22Rv1 (cell line): Measurements from ENCODE around the gene SLC35F4.

Experiments
- ZFX ChIP-seq: fragments of 450-650 bp; IDR thresholded peaks from 2 replicates; pipeline ENCODE4 v1.6.1; 2017; ENCODE audit warnings: antibody characterized with exemption, borderline replicate concordance
- TF ChIP-seq, protein P1 (sequence below): fragments of 450-650 bp; IDR thresholded peaks from 2 replicates; pipeline ENCODE4 v1.5.1; 2017; ENCODE audit warnings: mild to moderate bottlenecking

DNA sequence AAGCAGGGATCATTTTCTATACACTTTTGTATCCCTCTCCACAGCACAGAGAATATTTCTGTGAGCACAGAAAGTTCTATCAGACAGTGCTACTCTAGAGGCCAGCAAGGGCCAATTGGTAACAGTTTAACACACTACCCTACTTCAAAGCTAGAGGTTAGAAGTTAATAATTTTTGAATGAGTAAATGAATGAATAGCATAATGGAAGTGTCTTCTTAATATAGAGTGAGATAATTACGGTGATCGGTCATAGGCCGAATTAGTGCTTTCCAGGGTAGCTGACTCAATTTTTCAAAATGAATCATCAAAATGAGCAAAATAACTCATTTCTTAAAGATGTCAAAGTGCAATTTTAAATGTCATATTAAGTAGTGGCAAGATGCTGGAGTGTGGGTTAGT is 305.2 kb downstream of the SLC35F4 start:
- TF ChIP-seq, protein P1, sequence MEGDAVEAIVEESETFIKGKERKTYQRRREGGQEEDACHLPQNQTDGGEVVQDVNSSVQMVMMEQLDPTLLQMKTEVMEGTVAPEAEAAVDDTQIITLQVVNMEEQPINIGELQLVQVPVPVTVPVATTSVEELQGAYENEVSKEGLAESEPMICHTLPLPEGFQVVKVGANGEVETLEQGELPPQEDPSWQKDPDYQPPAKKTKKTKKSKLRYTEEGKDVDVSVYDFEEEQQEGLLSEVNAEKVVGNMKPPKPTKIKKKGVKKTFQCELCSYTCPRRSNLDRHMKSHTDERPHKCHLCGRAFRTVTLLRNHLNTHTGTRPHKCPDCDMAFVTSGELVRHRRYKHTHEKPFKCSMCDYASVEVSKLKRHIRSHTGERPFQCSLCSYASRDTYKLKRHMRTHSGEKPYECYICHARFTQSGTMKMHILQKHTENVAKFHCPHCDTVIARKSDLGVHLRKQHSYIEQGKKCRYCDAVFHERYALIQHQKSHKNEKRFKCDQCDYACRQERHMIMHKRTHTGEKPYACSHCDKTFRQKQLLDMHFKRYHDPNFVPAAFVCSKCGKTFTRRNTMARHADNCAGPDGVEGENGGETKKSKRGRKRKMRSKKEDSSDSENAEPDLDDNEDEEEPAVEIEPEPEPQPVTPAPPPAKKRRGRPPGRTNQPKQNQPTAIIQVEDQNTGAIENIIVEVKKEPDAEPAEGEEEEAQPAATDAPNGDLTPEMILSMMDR = no peak
- no peak for TF ChIP-seq ZFX
